A549 (cell line): ENCODE measurements around the gene MATR3.

Experiments used
- CEBPB ChIP-seq, 2 experiments: fragments of >200 bp in 1 of 2; sonication (Bioruptor Twin) in 1 of 2; formaldehyde crosslinking in 1 of 2; IDR thresholded peaks; 2 replicates each; pipeline ENCODE4 v1.6.1; 2012 to 2016
- CTCF ChIP-seq: fragments of >200 bp; sonication (Bioruptor Twin); formaldehyde crosslinking; IDR thresholded peaks from 3 replicates; pipeline ENCODE4 v1.5.1; 2016
- EHMT2 ChIP-seq: fragments of 200-600 bp; sonication (generic); IDR thresholded peaks from 2 replicates; pipeline ENCODE4 v1.6.1; 2016; ENCODE audit warnings: antibody characterized with exemption, low read depth, mild to moderate bottlenecking, moderate library complexity
- PHF8 ChIP-seq: fragments of 200-600 bp; sonication (generic); IDR thresholded peaks from 2 replicates; pipeline ENCODE4 v1.6.1; 2016; ENCODE audit warnings: low read depth, mild to moderate bottlenecking, antibody characterized with exemption, moderate library complexity, borderline replicate concordance
- POLR2A ChIP-seq: IDR thresholded peaks from 2 replicates; pipeline ENCODE4 v1.6.1; 2012; ENCODE audit warnings: mild to moderate bottlenecking, low read length
- RCOR1 ChIP-seq: fragments of 150-350 bp; IDR thresholded peaks from 2 replicates; pipeline ENCODE4 v1.6.1; 2014; ENCODE audit warnings: antibody characterized with exemption, low read length, low read depth
- RFX5 ChIP-seq: fragments of 450-650 bp; IDR thresholded peaks from 2 replicates; pipeline ENCODE4 v1.7.1; 2014; ENCODE audit warnings: antibody characterized with exemption, mild to moderate bottlenecking, moderate library complexity
- USF2 ChIP-seq: fragments of 450-650 bp; IDR thresholded peaks from 2 replicates; pipeline ENCODE4 v1.6.1; 2014; ENCODE audit warnings: antibody characterized with exemption

- TF ChIP-seq CTCF (no peak), RCOR1 (no peak), POLR2A (no peak), PHF8 (no peak), USF2 (no peak), EHMT2 (no peak), RFX5 (no peak), CEBPB (IDR thresholded peaks at IDR 0.05) (no peak)
Measured at GRCh38 chr5:139266236-139266635, 27.3 kb upstream of the MATR3 start.
